Esophagus muscularis mucosa (tissue), 3 donors: ENCODE data around the gene NUP58.

Experiments used
- POLR2A ChIP-seq: fragments of 450-650 bp; IDR thresholded peaks from one replicate; pipeline ENCODE4 v1.6.1; 2017; ENCODE audit warnings: antibody characterized with exemption, moderate library complexity, mild to moderate bottlenecking, low read depth
- POLR2AphosphoS5 ChIP-seq, 2 donors: sonication (generic); formaldehyde crosslinking; IDR thresholded peaks; one replicate each; pipeline ENCODE4 v1.6.1; 2017; ENCODE audit warnings: antibody characterized with exemption in 2 of 2
- TF ChIP-seq, protein P1 (sequence below), 3 experiments: fragments of 200-600 bp in 2 of 3; fragments of 450-650 bp in 1 of 3; sonication (generic) in 2 of 3; IDR thresholded peaks; one replicate each; pipeline ENCODE4 v1.5.1; 2017 to 2019; ENCODE audit warnings: antibody characterized with exemption in 3 of 3, mild to moderate bottlenecking in 2 of 3, moderate library complexity in 1 of 3

DNA sequence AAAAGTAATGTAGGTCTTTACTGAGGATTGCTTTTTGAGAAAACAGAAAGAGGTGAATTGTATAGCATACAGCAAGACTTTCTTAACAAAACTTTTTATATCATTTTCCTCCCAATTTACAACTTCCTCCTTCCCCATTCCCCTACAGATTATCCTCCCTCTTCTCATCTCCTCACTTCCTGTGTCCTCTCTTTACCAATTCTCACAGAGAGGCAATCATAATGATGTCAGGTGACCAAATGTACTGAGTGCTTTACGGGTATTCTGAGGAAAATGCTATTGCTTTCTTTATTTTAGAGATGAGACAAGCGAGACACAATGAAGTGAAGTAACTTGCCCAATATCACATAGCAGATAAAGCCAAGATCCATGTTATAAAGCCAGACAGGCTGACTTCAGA, 12.5 kb upstream of the NUP58 start:
- TF ChIP-seq, protein P1, sequence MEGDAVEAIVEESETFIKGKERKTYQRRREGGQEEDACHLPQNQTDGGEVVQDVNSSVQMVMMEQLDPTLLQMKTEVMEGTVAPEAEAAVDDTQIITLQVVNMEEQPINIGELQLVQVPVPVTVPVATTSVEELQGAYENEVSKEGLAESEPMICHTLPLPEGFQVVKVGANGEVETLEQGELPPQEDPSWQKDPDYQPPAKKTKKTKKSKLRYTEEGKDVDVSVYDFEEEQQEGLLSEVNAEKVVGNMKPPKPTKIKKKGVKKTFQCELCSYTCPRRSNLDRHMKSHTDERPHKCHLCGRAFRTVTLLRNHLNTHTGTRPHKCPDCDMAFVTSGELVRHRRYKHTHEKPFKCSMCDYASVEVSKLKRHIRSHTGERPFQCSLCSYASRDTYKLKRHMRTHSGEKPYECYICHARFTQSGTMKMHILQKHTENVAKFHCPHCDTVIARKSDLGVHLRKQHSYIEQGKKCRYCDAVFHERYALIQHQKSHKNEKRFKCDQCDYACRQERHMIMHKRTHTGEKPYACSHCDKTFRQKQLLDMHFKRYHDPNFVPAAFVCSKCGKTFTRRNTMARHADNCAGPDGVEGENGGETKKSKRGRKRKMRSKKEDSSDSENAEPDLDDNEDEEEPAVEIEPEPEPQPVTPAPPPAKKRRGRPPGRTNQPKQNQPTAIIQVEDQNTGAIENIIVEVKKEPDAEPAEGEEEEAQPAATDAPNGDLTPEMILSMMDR (IDR thresholded peaks at IDR 0.05) = no peak
- TF ChIP-seq POLR2A = no peak
- TF ChIP-seq POLR2AphosphoS5 (IDR thresholded peaks at IDR 0.05) = no peak
